Activated T-helper 17 cell treated with anti-CD3 and anti-CD28 coated beads, Interleukin-2, amount 50 U/mL, for 72 hours (primary cell): ENCODE data around the gene SORCS2. TPM values are rescaled to one million over a fixed set of nuclear protein-coding genes. Genes with fewer than 3 reads are reported as not detected.

Experiments
- ATAC-seq: fragments of 150-1000 bp; cut with Tn5 transposase; replicated peaks from 2 replicates; pipeline ENCODE4 v1.10.0; 2021; ENCODE audit warnings: mild to moderate bottlenecking, moderate library complexity
- H3K27ac Mint-ChIP-seq: one replicate; pipeline ENCODE4 v1.8.0; 2022; ENCODE audit warnings: mixed read lengths
- H3K27me3 Mint-ChIP-seq: one replicate; pipeline ENCODE4 v1.8.0; 2022; ENCODE audit warnings: mixed read lengths
- H3K36me3 Mint-ChIP-seq: one replicate; pipeline ENCODE4 v1.8.0; 2022; ENCODE audit warnings: low read depth, mild to moderate bottlenecking, mixed read lengths
- H3K4me1 Mint-ChIP-seq: one replicate; pipeline ENCODE4 v1.8.0; 2022; ENCODE audit warnings: mixed read lengths
- H3K4me3 Mint-ChIP-seq: one replicate; pipeline ENCODE4 v1.8.0; 2022; ENCODE audit warnings: mild to moderate bottlenecking, mixed read lengths
- H3K9me3 Mint-ChIP-seq: one replicate; pipeline ENCODE4 v1.8.0; 2022; ENCODE audit warnings: mixed read lengths
- total RNA-seq, 2 donors: library from RNA; stranded (reverse); gene quantifications; one replicate each; pipeline ENCODE4 v1.2.3, GENCODE V29; 2022

SORCS2 gene
- total RNA-seq, 2 donors from 2014 or later: 0.04 to 0.26 TPM

DNA sequence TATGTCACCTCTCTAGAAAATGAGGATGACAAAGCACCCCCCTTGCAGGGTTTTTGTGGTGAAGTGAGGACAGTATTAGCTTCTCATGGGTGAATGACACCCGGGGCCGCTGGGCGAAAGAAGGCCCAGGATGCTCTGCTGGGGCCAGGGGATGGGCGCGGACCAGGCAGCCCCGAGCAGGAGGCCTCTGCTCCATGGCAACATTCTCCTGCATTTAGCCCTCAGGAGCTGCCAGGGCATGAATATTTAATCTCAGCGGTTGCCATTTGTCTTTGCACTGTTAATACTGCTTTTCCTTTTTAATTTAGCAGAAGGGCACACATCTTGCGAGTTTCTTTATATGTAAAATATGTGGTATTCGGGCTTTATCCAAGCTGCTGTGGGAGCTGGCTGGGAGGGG lies 272.7 kb downstream of the SORCS2 start:
- no peaks in the 10 kb centered on the region for H3K9me3 Mint-ChIP-seq
- ATAC-seq: no peak
- H3K4me1 Mint-ChIP-seq: no peaks in the 10 kb centered on the region
- H3K4me3 Mint-ChIP-seq: no peak overlapping the region
- H3K27ac Mint-ChIP-seq: no peak overlapping the region
- H3K36me3 Mint-ChIP-seq: no peaks in the 10 kb centered on the region
- peaks cover 7% of the 10 kb centered on the region for H3K27me3 Mint-ChIP-seq

DNA sequence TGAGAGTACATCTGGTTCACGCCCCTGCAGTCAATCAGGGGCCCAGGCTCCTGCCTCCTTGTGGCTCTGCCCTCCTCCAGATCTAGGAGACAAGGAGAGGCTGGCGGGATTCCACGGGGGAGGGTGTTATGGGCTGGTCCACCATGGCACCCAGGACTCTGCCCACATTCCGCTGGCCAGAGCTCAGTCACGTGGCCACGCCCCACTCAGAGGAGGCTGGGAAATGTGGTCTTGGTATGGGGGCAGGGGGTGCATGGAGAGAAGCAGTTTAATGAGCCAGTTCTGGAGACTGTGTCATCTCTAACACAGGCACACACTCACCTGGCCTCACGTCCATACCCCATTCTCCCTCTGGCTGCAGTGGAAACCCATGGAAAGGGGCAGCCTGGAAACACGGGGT lies 273.9 kb downstream of the SORCS2 start:
- H3K36me3 Mint-ChIP-seq: no peaks in the 10 kb centered on the region
- H3K27ac Mint-ChIP-seq: no peak overlapping the region
- peaks cover 7% of the 10 kb centered on the region for H3K27me3 Mint-ChIP-seq
- H3K4me3 Mint-ChIP-seq: no peak overlapping the region
- no peak for ATAC-seq
- no peaks in the 10 kb centered on the region for H3K4me1 Mint-ChIP-seq
- H3K9me3 Mint-ChIP-seq: no peaks in the 10 kb centered on the region

DNA sequence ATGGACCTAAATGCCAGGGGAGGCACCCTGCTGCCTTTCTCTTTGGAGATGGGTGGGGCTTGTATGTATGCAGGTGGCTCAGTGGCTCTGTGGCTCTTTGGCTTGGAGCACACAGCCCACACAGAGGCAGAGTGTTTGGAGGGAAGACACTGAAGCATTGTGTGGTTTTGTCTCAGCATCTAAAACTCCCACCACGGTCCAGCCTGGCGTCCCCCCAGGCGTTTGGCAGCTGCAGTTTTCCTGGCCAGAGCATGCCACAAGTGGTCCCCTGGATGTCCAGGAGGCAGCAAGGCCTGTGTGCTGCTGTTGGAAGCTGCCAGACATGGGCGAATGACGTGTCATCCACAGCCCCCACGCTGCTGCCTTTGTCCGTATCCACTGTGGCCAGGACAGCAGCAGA lies 274.6 kb downstream of the SORCS2 start:
- ATAC-seq: no peak
- Mint-ChIP-seq H3K27ac (no peak overlapping the region), H3K27me3 (peaks cover 7% of the 10 kb centered on the region), H3K9me3 (no peaks in the 10 kb centered on the region), H3K4me1 (no peaks in the 10 kb centered on the region), H3K4me3 (no peak overlapping the region), H3K36me3 (no peaks in the 10 kb centered on the region)

DNA sequence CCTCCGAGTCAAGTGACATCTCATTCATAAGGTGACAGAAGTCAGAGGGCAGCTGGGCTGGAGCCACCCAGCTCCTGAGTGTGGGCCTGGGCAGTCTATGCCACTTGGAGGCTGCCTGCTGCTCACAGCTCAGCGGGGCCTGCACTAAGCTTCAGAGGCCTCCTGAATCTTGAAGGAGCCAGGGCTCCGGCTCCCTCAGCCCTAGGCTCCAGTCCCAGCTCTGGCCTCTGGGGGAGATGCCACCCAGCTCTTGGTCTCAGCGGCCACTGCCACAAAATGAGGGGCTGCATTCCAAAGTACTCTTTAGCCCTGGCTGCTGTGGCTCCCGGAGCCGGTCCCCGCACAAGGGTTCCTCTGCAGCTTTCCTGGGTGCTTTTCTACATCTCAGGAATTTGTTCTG lies 275.1 kb downstream of the SORCS2 start:
- no peak for ATAC-seq
- H3K9me3 Mint-ChIP-seq: no peaks in the 10 kb centered on the region
- H3K27me3 Mint-ChIP-seq: peaks cover 13% of the 10 kb centered on the region
- no peak overlapping the region for H3K27ac Mint-ChIP-seq
- no peaks in the 10 kb centered on the region for H3K36me3 Mint-ChIP-seq
- H3K4me1 Mint-ChIP-seq: no peaks in the 10 kb centered on the region
- no peak overlapping the region for H3K4me3 Mint-ChIP-seq

DNA sequence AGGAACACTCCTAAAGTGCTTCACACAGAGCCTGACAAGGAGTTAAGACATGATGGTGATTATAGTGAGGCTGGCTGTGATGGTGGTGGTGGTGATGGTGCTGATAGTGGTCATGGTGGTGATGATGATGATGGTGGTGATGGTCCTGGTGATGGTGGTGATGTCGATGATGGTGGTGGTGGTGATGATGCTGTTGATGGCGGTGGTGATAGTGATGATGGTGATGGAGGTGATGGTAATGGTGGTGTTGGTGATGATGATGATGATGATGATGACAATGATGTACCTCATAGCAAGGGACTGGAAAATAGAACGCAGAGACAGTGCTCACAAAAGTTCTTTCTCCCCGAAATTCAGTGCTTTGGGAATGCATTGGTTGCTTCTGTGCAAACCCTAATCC lies 276.7 kb downstream of the SORCS2 start:
- Mint-ChIP-seq H3K27ac (no peak overlapping the region), H3K4me1 (no peaks in the 10 kb centered on the region), H3K36me3 (no peaks in the 10 kb centered on the region), H3K4me3 (no peak overlapping the region), H3K9me3 (no peaks in the 10 kb centered on the region), H3K27me3 (peaks cover 13% of the 10 kb centered on the region)
- ATAC-seq: no peak

DNA sequence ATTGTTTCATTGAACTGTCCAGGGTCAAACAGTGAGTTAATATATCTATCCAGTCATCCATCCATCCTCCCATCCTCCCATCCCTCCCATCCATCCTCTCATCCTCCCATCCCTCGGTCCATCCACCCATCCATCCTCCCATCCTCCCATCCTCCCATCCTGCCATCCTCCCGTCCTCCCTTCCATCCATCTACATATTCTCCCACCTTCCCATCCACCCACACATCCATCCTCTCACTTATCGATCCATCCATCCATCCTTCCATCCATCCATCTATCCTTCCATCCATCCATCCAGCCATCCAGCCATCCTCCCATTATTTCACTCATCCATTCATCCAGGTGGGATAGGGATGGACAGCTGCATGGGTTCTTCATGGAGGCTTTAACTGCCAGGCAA lies 277.8 kb downstream of the SORCS2 start:
- H3K4me1 Mint-ChIP-seq: no peaks in the 10 kb centered on the region
- no peaks in the 10 kb centered on the region for H3K9me3 Mint-ChIP-seq
- no peak for ATAC-seq
- no peak overlapping the region for H3K4me3 Mint-ChIP-seq
- H3K27ac Mint-ChIP-seq: no peak overlapping the region
- no peaks in the 10 kb centered on the region for H3K36me3 Mint-ChIP-seq
- peaks cover 13% of the 10 kb centered on the region for H3K27me3 Mint-ChIP-seq

DNA sequence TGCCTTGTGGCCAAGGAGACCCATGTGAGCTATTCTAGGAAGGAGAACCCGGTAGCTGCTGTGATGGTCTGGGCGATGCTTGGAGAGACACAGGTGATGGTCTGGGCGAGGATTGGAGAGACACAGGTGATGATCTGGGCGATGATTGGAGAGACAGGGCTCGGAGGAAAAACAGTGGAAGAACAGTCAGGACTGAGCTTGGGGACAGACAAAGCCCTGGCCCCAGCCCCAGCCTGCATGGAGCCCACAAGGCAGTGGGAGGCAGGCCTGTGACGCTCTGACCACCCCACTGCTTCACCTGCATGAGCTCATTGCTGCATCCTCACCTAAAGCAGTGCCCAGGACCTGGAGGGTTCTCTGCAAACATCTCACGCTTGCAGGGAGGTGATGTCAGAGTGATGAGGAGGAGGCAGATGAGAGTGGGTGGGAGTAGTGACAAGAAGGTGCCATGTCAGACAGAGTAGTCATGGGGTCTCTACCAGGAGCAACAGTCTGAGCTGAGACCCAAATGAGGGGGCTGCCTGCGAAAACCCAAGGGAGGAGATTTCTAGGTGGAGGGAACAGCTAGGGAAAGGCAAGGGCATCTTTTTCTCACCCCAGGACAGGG lies 278.3 kb downstream of the SORCS2 start:
- Mint-ChIP-seq H3K4me3 (no peak overlapping the region), H3K27ac (no peak overlapping the region), H3K36me3 (no peaks in the 10 kb centered on the region), H3K4me1 (no peaks in the 10 kb centered on the region), H3K27me3 (peaks cover 13% of the 10 kb centered on the region), H3K9me3 (no peaks in the 10 kb centered on the region)
- ATAC-seq: no peak

DNA sequence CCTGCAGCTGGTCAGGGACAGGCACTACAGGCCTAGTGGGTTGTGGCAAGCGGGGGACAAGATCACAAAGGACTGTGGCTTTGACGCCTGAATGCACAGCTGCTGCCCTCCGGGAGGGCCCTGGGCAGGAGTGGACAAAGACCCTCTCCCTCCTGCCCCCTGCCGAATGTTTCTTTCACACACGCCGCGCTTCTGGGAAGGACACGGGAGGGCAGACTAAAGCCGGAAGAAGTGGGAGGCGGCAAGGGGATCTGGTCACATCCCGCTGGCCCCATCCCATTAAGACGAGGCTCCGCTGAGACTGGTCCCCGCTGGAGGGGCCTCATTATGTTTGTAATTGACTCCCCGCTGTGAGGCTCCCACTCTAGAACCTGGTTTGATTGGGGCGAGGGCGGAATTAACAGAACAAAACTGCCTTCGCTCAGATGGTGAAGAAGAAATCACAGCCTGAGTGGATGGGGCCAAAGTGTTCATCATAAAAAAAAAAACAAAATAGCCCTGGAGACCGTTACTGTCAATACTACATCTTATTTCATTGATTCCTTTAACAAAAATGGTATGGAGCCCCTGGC lies 280.2 kb downstream of the SORCS2 start:
- H3K36me3 Mint-ChIP-seq: no peaks in the 10 kb centered on the region
- peaks cover 16% of the 10 kb centered on the region for H3K27me3 Mint-ChIP-seq
- H3K9me3 Mint-ChIP-seq: no peaks in the 10 kb centered on the region
- no peak overlapping the region for H3K27ac Mint-ChIP-seq
- no peak overlapping the region for H3K4me3 Mint-ChIP-seq
- H3K4me1 Mint-ChIP-seq: no peaks in the 10 kb centered on the region
- no peak for ATAC-seq

DNA sequence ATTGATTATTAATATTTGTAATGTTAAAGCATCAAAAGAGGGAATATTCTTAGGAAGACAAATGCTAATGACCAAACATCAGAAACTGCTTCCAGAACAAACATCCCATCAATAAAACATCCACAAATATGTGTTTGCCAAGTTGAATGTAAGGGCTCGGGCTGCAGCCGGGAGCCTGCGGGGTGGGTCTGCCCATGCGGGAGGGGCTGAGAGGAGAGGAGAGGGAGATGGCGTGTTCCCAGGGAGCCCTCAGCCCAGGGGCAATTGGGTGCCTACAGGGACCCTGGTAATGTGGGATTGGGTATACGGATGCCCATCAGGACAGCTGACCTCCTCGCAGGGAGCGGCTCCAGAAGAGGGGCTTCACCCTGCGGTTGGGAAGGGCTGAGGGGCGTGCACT lies 280.7 kb downstream of the SORCS2 start:
- Mint-ChIP-seq H3K4me1 (no peaks in the 10 kb centered on the region), H3K4me3 (no peak overlapping the region), H3K27me3 (peaks cover 16% of the 10 kb centered on the region), H3K27ac (no peak overlapping the region), H3K9me3 (no peaks in the 10 kb centered on the region), H3K36me3 (no peaks in the 10 kb centered on the region)
- ATAC-seq: no peak

DNA sequence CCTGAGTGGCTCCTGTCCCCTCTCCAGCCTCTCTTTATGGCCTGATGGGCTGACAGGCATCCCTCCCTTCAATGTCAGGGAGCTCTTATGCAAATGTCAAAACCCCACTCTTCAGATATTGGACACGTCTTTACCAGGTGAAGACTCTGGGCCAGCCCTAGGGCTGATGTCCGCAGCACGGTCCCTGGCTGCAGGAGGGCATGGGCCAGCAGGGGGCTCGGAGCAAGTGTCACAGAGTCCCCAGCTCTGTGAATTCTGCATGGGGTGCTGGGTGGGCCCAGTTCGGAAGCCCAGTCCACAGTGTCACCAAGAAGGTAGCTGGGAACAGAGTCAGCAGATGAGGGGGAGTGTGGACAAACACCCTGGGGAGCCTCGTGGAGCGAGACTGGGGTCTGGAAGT lies 282.0 kb downstream of the SORCS2 start:
- ATAC-seq: no peak
- no peaks in the 10 kb centered on the region for H3K9me3 Mint-ChIP-seq
- H3K27ac Mint-ChIP-seq: no peak overlapping the region
- no peaks in the 10 kb centered on the region for H3K4me1 Mint-ChIP-seq
- peaks cover 16% of the 10 kb centered on the region for H3K27me3 Mint-ChIP-seq
- H3K4me3 Mint-ChIP-seq: no peak overlapping the region
- no peaks in the 10 kb centered on the region for H3K36me3 Mint-ChIP-seq

DNA sequence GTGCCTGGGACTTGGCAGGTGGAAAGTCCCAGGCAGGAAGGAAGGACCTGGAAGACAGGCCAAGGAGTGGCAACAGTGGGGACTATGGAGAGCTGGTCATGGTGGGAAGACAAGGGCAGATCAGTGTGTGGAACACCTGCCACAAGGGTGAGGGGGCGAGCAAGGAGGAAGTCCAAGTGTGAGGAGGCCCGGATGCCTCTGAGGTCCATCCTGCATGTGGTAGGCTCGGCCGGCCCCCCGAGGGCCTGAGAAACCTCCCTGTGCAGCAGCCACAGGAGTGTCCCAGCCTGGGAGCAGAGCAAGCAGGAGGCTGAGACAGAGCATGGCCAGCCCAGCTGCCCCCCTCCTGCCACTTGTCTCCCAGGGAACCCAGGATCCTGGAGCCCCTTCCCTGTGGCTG lies 282.9 kb downstream of the SORCS2 start:
- no peak for ATAC-seq
- Mint-ChIP-seq H3K36me3 (no peaks in the 10 kb centered on the region), H3K9me3 (no peaks in the 10 kb centered on the region), H3K27ac (no peak overlapping the region), H3K4me1 (no peaks in the 10 kb centered on the region), H3K27me3 (peaks cover 15% of the 10 kb centered on the region), H3K4me3 (no peak overlapping the region)

DNA sequence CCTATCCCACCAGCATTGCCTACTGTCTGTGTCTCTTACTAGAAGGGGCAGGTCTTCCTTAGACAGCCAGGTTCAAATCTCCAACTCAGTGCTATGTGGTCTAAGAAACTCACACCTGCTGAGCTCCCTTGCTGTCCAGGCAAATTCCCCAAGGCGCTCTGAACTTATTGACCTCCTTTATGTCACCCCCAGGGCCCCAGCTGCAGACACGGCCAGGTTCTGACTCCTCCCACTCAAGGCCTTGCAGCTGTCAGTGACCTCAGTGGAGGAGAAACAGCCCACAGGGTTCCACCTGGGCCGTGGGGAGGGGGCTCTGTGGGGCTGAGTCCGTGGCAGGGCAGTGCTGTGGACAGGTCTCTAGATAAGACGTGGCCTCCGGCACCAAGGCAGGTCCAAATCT lies 284.5 kb downstream of the SORCS2 start:
- H3K36me3 Mint-ChIP-seq: no peaks in the 10 kb centered on the region
- no peaks in the 10 kb centered on the region for H3K9me3 Mint-ChIP-seq
- no peak overlapping the region for H3K27ac Mint-ChIP-seq
- H3K27me3 Mint-ChIP-seq: peaks cover 10% of the 10 kb centered on the region
- H3K4me1 Mint-ChIP-seq: no peaks in the 10 kb centered on the region
- H3K4me3 Mint-ChIP-seq: no peak overlapping the region
- no peak for ATAC-seq

DNA sequence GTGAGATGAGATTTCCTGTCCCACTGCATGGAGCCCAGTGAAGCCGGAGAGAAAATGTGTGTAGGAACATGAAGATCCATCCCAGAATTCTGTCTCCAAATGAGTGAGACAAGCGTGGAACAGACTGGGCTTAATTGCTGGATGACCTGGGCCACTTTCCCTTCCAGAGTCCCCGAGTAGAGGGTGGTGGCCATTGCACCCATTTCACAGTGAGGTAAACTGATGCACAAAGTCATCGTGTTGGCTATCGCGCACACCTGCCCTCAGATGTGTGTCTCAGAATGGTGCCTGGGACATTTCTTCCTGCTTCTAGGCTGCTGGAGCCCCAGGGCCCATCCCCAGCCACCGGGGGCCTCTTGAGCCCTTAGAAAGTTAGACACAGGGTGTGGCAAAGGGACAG lies 285.4 kb downstream of the SORCS2 start:
- no peaks in the 10 kb centered on the region for H3K4me1 Mint-ChIP-seq
- H3K9me3 Mint-ChIP-seq: no peaks in the 10 kb centered on the region
- H3K27me3 Mint-ChIP-seq: peaks cover 4% of the 10 kb centered on the region
- H3K36me3 Mint-ChIP-seq: no peaks in the 10 kb centered on the region
- no peak for ATAC-seq
- H3K4me3 Mint-ChIP-seq: no peak overlapping the region
- no peak overlapping the region for H3K27ac Mint-ChIP-seq

DNA sequence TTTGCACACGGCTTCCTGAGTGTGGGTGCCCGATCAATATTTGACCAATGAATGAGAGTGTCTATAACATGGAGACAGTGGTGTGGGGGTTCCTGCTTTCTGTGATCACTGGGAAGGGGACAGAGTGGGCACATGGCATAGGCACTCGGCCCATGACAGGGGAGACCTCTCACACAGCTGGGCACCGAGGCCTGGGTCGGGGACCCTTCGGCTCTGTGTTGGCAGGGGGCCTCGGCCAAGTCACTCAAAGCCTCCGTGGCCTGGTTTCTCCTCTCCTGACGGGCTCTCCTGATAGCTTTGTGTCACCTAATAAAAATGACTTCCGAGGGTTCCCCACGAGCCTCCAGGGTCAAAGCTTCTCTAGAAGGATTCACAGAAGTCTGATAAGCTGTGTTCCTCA lies 286.3 kb downstream of the SORCS2 start:
- ATAC-seq: no peak
- Mint-ChIP-seq H3K4me3 (no peak overlapping the region), H3K4me1 (no peaks in the 10 kb centered on the region), H3K27ac (no peak overlapping the region), H3K27me3 (peaks cover 4% of the 10 kb centered on the region), H3K9me3 (no peaks in the 10 kb centered on the region), H3K36me3 (no peaks in the 10 kb centered on the region)

DNA sequence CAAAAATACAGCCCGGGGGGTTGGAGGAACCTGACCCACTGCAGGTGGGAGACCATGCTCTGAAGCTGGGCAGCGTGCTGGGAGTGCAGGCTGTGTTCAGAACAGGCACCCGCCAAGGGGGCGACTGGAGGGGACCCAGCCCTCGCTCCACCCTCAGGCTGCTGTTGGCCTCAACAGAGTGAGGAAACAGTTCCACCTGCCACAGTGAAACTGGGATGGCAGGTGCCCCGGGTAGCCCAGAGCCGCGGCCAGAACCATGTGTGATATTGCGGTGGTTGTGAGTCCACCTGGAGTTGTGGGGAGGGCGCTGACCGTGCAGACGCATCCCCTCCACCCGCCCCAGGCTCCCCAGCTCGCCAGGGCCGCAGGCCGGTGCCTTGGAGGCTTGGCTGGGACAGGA lies 288.1 kb downstream of the SORCS2 start:
- H3K36me3 Mint-ChIP-seq: no peaks in the 10 kb centered on the region
- H3K27me3 Mint-ChIP-seq: peaks cover 8% of the 10 kb centered on the region
- no peaks in the 10 kb centered on the region for H3K9me3 Mint-ChIP-seq
- H3K4me3 Mint-ChIP-seq: no peak overlapping the region
- no peaks in the 10 kb centered on the region for H3K4me1 Mint-ChIP-seq
- no peak for ATAC-seq
- H3K27ac Mint-ChIP-seq: no peak overlapping the region

DNA sequence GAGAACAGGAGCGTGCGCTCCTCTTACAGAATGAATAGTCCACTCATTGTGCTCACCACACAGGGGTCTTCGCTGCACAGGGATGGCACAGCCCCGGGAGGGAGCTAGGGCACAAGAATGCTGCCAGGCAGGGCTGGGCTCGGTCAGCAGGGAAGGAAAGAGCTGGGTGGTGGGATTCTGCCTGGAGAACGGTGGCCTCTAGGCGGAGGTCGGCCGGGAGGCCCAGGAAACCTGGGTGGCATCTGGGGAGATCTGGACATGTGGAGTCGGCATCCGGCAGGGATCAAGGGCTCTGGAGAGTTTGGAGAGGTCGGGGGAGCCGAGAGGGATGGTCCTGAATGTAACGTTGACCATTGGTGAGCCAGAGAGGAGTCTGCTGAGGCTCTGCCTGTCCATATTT lies 288.9 kb downstream of the SORCS2 start:
- no peak overlapping the region for H3K4me3 Mint-ChIP-seq
- ATAC-seq: no peak
- H3K27ac Mint-ChIP-seq: no peak overlapping the region
- peaks cover 8% of the 10 kb centered on the region for H3K27me3 Mint-ChIP-seq
- no peaks in the 10 kb centered on the region for H3K9me3 Mint-ChIP-seq
- no peaks in the 10 kb centered on the region for H3K4me1 Mint-ChIP-seq
- H3K36me3 Mint-ChIP-seq: no peaks in the 10 kb centered on the region
